GM18951 (cell line): ENCODE measurements around the gene VSIG1.
A peak's percentile ranks its signal among the peaks of the same experiment; 100 is the strongest.

ENCODE experiments used
- POLR2A ChIP-seq: IDR thresholded peaks from 4 replicates; pipeline ENCODE4 v1.6.1; 2011; ENCODE audit warnings: mild to moderate bottlenecking; ENCODE audit not compliant: insufficient read length, insufficient read depth; ENCODE audit errors: extremely low read depth
- in situ Hi-C: fragments of 300-500 bp; cut with MboI; formaldehyde crosslinking; loops from one replicate; pipeline ENCODE4 v1.12.0; 2022; ENCODE audit warnings: low sequenced_read_pairs, mixed read lengths, inconsistent platforms; ENCODE audit not compliant: unreplicated experiment

VSIG1 gene

GRCh38 chrX:108090491-108091263 lies 45.8 kb downstream of the VSIG1 start:
- no peak for TF ChIP-seq POLR2A
- in situ Hi-C loops: no loop called here

- in situ Hi-C loops: no loop called here
- TF ChIP-seq POLR2A: peak; percentile 51
These were observed 46.5 kb downstream of the VSIG1 start, which contains the start of the genes ATG4A and PSMD10 for GRCh38 chrX:108091264-108091877. ATG4A (plus strand) TSS chrX:108091778; CDS start chrX:108091827, 49 bp downstream. PSMD10 (minus strand) TSS chrX:108091542; CDS start chrX:108091520, 22 bp downstream.

- in situ Hi-C loops: no loop called here
- no peak for TF ChIP-seq POLR2A
These were observed 47.0 kb downstream of the VSIG1 start for GRCh38 chrX:108091878-108092291.

- in situ Hi-C loops: no loop called here
- TF ChIP-seq POLR2A: no peak
These were observed 52.5 kb downstream of the VSIG1 start for GRCh38 chrX:108097380-108097779.

- TF ChIP-seq POLR2A: no peak
- in situ Hi-C loops: no loop called here
These were observed 60.6 kb downstream of the VSIG1 start for GRCh38 chrX:108105473-108105872.

GRCh38 chrX:108114541-108114940 lies 69.7 kb downstream of the VSIG1 start:
- in situ Hi-C loops: no loop called here
- TF ChIP-seq POLR2A: no peak

GRCh38 chrX:108117988-108118387 lies 73.1 kb downstream of the VSIG1 start:
- TF ChIP-seq POLR2A: no peak
- in situ Hi-C loops: no loop called here

GRCh38 chrX:108121291-108121690 lies 76.4 kb downstream of the VSIG1 start:
- TF ChIP-seq POLR2A: no peak
- in situ Hi-C loops: no loop called here

GRCh38 chrX:108122748-108123147 lies 77.9 kb downstream of the VSIG1 start:
- no peak for TF ChIP-seq POLR2A
- in situ Hi-C loops: no loop called here

GRCh38 chrX:108123591-108124366 lies 78.9 kb downstream of the VSIG1 start:
- in situ Hi-C loops: no loop called here
- no peak for TF ChIP-seq POLR2A

- in situ Hi-C loops: no loop called here
These were observed 81.8 kb downstream of the VSIG1 start for GRCh38 chrX:108126661-108127060.

GRCh38 chrX:108127152-108127551 lies 82.3 kb downstream of the VSIG1 start:
- no peak for TF ChIP-seq POLR2A
- in situ Hi-C loops: no loop called here

More at GRCh38 chrX:108126661-108127060, 81.8 kb downstream of the VSIG1 start:
- TF ChIP-seq POLR2A: no peak
